SIG-M5 treated with dmso at 0.1 percent for 504 hours (cell line): Measurements from ENCODE around the gene PTPN12.
A peak's percentile ranks its signal among the peaks of the same experiment; 100 is the strongest.
"Not testable (repeated sequence)": the region's sequence is repeated elsewhere in the genome, so short reads cannot be mapped to it uniquely, and the experiment has no call there.

ENCODE experiments used
- DNase-seq: peaks from one replicate; lab custom pipeline; 2025; ENCODE audit not compliant: unreplicated experiment; lab: John Stamatoyannopoulos, UW

Gene PTPN12

DNA sequence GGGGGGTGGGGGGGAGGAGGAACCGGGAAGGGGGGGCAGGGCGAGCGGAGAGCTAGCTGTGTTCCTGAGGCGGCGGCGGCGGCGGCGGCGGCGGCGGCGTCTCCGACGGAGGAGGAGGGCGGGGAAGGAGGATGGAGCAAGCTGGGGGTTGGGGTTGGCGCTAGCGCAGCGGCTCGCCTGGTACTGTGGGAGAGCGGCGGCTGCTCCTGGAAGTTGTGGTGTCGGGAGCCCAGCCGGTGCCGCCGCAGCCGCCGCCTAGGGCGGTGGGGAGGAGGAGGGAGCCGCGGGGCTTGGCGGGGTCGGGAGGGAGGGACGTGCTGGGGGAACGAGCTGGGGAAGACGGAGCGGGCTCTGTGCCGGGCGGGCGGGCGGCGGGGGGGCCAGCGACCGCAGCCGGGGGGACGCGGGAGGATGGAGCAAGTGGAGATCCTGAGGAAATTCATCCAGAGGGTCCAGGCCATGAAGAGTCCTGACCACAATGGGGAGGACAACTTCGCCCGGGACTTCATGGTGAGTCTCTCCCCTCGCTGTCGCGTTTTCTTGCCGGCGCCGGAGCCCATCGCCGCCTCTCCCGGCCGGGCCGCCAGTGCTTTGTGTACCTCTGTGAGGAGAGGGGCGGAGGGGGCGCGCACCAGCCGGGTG, at the start of gene PTPN12:
TSS of gene PTPN12 (plus strand) at position 160 of the 642 bp plus-strand sequence. CDS start at position 412, 252 bp downstream.
- no peak for DNase-seq

DNA sequence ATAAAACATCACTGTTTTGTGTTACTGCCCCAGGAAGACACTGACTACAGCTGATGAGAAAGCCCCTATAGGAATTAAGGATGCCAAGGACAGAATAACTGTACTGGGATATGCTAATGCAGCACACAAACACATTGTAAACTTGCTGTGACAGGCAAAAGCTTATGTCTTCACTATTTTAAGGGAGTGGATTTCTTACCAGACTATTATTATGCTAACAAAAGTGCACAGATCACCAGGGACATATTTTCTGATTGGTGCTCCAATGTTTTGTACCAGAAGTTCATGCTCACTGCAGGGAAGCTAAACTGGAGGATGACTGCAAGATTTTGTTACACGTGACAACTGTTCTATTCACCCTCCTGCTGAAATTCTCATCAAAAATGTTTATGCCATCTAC, 48.1 kb upstream of the PTPN12 start:
- no peak for DNase-seq

DNA sequence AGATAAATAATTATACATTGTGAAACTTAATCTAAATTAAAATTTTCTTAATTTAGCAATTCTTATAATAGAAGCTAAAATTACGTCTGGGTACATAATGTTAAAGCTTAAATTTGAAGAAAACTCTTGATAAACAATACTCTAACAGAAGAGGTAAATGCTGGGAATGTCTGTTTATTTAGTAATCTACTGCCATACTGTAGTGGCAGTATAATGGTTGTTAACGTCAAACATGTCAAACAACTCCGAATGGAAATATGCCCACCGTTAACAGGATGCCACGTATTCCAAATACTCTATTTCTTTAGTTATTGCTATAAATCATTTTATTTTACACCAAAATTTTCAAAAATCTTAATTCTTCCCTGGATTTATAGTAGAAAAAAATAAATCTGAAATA, 40.0 kb upstream of the PTPN12 start:
- no peak for DNase-seq

DNA sequence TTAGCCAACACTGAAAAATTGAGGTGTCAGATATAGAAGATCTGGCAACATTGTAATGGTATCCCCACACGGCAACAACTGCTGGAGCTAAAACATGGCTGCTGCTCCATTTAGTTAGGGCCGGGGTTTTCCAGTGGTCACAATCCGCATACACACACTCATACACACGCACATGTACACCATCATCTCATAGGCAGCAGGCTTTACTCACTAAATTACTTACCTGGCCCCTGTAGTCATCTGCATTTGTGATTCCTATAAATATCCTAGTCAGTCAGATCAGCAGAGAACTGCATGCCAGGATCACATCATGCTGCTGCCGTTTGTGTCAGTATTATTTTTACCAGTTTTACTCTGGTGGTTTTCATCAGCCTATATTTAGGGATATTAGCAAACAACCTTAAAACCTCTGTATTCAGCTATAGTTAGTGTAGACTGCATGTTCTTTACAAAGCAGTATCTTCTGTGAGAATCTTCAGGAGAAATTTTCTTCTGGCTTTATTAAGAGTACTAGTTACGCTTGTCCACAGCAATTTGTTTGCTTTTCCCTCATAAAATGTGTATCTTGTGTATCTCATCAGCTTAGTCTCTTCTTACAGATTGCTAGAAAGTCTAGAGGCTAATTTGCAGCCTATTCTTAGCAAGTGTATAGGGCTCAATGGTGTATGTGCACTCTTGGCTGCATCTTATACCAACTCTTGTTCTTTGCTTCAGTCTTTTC, 38.3 kb upstream of the PTPN12 start:
- DNase-seq, result peak; percentile 5

DNA sequence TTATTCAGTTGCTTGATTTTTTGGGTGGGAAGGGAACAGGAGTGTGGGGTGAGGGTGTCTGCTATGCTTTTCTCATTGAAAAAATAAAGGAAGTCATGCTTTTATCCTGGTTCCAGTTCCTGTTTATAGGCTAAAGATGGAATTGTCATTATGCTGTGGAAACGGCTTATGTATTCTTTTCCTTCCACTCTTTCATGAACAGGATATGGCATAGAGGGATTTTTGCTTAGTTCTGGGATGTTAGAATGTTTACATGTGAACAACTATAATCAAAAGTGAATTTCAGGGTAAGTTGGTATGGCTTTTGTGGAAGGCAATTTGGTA, 35.9 kb upstream of the PTPN12 start:
- peak; percentile 56 for DNase-seq

DNA sequence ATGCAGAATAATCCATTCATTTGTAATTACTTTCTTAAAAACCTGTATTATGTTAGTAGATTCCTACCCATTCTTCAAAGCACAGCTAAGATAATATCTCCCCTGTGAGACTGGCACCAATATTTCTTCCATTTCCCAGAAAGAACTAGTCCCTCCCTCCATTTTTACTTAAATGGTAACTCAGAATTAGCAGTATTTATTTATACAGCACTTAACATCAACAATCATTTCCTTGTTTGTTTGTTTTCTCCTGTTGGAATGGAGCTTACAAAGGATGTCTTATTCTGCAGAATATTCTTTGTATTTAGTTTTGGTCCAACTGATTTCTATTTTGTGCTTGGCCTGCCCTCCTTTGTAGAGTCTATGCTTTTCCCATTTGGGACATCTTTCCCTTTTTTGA, 32.1 kb upstream of the PTPN12 start:
- no peak for DNase-seq

DNA sequence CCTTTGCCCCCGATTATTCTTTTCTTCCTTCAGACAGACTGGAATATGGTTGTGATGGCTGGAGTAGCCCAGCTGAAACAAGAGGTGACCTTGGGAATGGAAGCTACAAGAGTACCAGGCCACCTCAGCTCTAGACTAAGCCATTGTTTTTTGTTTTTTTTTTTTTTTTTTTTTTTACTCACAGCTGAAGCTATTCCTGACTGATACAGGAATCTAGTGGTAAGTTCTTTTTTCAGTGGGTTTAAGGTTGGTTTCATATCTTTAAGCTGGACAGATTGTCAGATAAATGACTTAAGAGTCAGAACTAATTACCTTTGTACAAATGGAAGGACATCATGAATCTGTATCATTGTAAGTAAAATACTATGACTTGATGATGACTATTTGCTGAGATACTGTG, 30.2 kb upstream of the PTPN12 start:
- no peak for DNase-seq

DNA sequence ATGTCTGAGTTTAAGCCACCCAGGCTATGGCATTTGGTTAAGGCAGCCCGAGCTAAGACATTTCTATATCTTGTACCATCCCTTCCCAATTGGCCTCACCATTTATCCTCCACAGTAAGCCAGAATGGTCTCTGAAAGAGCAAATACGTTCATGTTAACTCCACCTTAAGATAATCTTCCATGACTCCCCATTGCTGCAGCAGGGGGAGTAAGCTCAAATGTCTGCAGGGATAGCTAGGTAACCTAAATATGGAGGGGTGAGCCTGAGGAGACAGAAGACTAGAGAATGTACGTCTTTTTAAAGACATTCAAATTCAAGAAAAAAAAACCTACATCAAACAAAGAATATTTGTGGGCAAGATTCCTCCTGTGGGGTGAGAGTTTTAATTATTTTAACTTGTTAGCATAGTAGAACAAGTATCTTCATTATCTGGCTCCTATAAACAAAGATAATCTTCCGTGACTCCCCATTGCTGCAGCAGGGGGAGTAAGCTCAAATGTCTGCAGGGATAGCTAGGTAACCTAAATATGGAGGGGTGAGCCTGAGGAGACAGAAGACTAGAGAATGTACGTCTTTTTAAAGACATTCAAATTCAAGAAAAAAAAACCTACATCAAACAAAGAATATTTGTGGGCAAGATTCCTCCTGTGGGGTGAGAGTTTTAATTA, 24.0 kb upstream of the PTPN12 start:
- not testable (repeated sequence) for DNase-seq

DNA sequence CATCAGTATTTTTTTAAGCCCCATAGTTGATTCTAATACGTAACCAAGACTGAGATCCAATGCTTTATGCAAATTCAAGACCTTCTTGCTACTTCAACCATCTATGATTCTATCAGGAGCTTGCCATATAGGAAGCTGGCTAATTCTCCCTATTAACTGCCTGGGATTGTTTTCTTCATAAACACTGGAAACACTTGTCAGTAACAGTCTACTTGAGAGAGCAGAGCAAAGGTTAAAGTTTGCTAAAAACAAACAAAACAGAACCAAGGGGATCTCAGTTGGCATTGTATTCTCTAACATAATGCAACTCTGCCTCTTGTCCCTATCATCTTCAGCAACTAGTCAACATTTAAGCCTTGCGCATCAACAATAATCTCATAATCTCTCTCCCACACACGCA, 21.0 kb upstream of the PTPN12 start:
- no peak for DNase-seq

DNA sequence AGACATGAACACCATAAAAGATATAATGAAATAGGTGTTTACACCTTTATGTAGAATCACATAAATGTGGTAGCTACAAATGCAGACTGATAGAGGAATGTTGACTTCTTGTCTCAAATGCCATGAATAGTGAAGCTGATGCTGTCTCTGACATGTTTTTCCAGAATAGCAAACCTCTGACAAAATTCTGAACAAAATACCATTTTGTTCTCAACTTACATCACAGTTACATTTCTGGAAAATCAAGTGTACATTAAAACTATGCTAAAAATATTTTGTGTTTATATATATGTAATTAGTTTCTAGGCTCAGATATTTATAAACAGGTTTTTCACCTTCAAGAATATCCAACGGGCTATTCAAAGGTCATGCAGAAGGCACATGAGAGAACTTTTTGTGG, 16.8 kb upstream of the PTPN12 start:
- no peak for DNase-seq

DNA sequence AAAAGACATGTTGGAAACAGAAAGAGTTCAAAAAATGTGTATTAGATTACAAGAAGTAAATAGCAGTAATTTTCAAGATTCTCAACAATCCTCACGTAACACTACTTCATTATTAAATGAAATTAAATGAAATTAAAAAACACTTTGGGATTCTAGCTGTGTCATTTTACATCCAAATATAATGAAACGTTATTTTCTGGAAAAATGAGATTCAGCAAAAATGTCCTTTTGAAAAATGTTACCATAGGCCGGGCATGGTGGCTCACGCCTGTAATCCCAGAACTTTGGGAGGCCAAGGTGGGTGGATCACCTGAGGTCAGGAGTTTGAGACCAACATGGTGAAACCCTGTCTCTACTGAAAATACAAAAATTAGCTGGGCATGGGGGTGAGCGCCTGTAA, 15.6 kb upstream of the PTPN12 start:
- DNase-seq, result not testable (repeated sequence)

DNA sequence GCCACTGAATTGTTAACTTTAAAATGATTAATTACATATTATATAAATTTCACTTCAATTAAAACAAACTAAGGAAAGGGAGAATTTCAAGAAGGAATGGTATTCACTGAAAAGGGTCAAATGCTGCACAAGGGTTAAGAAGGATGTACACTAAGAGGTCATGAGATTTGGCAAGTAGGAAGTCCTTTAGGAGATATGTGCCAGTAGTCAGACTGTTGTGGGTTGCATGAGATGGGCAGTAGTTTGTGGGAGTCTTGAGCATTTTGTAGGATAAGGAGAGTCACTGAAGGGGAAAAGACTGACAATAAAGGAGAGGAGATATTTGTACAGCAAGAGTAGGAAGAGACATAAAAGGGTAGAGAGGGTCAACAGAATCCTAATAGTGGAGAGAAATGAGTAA, 12.4 kb upstream of the PTPN12 start:
- DNase-seq, result no peak

DNA sequence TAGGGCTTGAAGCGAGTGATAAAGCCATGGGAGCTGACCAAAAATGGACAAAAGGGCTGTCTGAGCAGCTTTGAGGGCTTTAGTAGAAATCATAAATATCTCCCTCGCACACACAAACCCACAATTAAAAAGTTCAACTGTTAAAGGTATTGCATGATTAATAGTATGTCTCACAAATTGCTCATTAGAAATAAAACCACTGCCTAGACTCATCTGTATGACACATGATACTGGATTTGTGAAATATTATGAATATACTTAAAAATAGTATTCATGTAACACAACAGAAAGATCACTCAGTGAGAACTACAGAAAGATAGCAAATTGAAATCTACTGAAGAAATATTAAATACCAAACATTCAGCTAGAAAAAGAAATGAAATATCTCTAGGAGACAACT, 11.9 kb upstream of the PTPN12 start:
- DNase-seq, result no peak

DNA sequence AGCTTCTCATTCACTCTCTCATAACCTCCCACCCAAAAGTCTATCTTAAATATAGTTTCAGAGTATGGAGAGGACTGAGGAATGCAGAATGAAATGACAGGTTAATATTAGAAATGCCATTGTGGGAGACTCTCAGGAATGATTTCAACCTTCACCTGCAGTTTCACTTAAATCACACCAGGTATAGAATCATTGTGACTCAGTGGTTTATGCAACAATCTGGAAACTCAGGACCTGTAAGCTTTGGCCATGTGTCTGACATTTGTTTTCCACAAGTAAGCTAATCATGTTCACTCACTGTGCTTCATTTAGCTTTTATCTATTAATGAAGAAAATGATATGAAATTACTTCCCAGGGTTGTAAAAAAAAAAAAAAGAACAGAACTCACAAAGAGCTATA, 8.7 kb upstream of the PTPN12 start:
- DNase-seq, result no peak

DNA sequence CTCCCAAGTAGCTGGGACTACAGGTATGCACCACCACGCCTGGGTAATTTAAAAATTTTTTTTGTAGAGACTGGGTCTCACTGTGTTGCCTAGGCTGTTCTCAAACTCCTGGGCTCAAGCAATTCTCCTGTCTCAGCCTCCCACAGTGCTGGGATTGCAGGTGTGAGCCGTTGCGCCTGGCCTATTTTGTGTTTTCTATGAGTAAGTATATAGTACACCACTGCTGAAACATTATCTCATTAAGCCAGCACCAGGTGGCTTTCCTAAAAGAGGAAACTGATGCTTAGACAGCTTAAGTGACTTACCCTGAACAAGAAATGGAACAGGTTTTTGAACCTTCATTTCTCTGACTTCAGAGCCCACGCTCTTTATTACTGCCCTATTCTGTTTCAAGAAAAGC, 7.8 kb upstream of the PTPN12 start:
- DNase-seq, result no peak

DNA sequence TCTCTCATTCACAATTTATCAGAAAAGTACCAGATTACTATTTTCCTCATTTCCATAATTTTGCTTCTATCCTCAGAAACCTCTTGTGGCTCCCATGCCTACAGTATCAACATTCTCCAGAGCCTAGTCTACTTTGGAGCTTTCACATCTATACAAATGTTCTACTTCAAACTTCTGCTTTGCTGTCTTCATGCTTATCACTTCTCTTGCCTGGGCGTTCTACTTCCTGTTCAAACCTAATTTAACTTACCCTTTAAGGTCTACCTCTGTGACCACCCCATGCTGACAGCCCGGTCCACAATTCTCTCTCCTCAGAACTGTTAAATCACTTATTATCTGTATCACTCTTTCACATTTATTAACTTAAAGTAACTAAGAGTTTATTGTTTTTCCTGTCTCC, 6.1 kb upstream of the PTPN12 start:
- DNase-seq, result peak; percentile 67

DNA sequence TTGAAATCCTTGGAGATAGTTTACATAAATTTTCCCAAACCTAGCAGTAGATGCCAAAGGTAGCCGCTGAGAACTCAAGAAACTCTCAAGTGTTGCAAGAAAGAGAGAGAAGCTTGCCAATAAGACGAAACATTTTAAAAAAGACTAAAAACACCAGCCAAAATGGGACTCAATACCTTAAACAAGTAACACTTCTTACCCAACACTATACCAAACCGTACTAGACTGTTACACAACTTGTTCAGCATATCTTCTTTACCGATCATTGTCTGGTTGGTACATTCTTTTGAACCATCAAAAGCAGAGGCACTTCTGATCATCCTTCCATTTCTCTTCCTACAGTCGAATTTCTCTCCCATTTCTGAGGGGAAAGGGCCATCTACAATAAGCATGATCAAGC, 4.8 kb upstream of the PTPN12 start:
- DNase-seq, result peak; percentile 87

DNA sequence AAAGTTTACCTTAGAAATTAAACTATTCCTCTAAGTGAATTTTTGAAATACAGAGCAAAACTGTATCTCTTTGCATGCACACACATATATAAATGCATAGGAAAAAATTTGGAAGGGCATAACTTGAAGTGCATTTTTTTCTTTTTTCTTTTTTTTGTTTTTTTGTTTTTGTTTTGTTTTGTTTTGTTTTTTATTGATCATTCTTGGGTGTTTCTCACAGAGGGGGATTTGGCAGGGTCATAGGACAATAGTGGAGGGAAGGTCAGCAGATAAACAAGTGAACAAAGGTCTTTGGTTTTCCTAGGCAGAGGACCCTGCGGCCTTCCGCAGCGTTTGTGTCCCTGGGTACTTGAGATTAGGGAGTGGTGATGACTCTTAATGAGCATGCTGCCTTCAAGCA, 4.4 kb upstream of the PTPN12 start:
- DNase-seq, result not testable (repeated sequence)

DNA sequence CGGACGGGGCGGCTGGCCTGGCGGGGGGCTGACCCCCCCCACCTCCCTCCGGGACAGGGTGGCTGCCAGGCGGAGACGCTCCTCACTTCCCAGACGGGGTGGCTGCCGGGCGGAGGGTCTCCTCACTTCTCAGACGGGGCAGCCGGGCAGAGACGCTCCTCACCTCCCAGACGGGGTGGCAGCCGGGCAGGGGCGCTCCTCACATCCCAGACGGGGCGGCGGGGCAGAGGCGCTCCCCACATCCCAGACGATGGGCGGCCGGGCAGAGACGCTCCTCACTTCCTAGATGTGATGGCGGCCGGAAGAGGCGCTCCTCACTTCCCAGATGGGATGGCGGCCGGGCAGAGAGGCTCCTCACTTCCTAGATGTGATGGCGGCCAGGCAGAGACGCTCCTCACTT, 3.0 kb upstream of the PTPN12 start:
- not testable (repeated sequence) for DNase-seq

DNA sequence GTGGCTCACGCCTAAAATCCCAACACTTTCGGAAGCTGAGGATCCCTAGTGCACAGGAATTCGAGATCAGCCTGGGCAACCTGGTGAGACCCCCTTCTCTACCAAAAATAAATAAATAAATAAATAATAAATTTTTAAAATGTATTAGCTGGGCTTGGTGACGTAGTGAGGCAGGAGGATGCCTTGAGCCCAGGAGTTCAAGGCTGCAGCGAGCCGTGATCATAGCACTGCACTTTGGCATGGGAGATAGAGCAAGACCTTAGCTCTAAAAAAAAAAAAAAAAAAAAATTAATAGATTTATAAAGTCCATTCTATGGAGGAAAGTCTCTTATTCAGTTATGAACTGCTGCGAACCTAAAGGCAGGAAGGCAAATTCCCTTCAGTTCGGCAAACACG, 1.1 kb upstream of the PTPN12 start:
- DNase-seq, result no peak

DNA sequence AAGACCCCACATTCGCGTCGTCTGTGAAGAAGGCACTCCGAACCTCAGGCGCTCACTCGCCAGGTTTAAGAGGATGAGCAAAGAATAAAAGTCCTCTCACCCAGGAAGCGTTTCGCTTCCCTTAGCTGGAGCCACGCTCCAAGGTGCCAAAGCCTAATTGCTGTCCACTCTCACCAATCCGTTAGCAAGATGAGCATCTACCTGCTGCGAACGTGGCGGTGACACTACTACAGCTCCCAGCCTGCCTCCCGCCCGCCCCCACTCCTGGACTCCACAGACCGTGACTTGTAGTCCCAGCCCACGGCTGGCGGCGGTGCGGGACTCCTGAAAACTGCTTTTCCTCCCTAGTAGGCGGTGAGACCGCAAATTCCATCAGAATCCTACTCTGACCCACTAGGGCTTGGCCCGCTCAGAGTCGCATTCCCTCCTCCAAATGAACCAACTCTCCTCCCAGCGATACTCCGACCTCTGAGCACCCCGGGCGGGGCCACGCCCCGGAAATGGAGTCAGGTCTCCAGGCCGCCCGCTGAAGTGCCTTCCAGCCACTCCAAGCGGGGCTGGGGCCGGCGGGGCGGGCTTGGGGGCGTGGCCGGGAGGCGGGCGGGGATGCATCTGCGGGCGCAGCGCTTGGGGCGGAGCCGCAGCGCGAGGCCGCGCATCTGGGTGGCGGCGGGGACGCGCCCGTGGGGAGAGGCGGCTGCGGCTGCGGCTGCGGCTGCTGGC, 521 bp upstream of the PTPN12 start:
- DNase-seq, result peak; percentile 91

DNA sequence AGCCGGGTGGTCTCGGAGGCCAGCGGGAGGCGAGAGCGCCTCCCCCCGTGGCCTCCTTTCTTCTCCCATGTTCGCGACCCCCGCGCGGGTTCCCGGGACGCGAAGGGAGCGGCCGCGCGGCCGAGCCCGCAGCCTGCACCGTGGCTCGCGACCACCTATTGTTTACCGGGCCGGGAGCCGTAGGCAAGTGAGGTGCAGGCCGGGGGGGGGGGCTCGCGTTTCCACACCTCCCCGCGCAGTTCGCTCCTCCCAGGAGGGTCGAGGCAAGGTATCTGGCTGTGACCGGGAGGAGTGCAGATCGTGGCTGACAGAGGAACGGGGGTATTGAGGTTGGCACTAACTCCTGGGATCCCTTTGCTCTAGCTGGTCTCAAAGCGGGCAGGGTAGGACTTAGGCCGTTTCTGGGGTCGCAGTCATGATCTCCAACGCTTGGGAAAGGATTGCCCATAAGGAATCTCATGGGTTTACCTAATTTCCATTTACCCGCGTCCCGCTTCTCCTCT, 734 bp downstream of the PTPN12 start:
- no peak for DNase-seq
